Stimulated activated naive CD8-positive, alpha-beta T cell treated with anti-CD3 and anti-CD28 coated beads, Interleukin-15, Interleukin-2, amounts not matched to agents 100 ng/mL and 50 ng/mL, for 24 hours (primary cell): ENCODE data around the gene ATP6V1A.

Experiments used
- H3K27ac Mint-ChIP-seq: one replicate; pipeline ENCODE4 v1.8.0; 2021; ENCODE audit warnings: mild to moderate bottlenecking, mixed read lengths
- H3K27me3 Mint-ChIP-seq: one replicate; pipeline ENCODE4 v1.8.0; 2021; ENCODE audit warnings: mixed read lengths
- H3K36me3 Mint-ChIP-seq: one replicate; pipeline ENCODE4 v1.8.0; 2021; ENCODE audit warnings: low read depth, mixed read lengths
- H3K4me1 Mint-ChIP-seq: one replicate; pipeline ENCODE4 v1.8.0; 2021; ENCODE audit warnings: low read depth, mixed read lengths
- H3K4me3 Mint-ChIP-seq: one replicate; pipeline ENCODE4 v1.8.0; 2021; ENCODE audit warnings: mild to moderate bottlenecking, mixed read lengths
- H3K9me3 Mint-ChIP-seq: one replicate; pipeline ENCODE4 v1.8.0; 2021; ENCODE audit warnings: mixed read lengths

ATP6V1A gene

DNA sequence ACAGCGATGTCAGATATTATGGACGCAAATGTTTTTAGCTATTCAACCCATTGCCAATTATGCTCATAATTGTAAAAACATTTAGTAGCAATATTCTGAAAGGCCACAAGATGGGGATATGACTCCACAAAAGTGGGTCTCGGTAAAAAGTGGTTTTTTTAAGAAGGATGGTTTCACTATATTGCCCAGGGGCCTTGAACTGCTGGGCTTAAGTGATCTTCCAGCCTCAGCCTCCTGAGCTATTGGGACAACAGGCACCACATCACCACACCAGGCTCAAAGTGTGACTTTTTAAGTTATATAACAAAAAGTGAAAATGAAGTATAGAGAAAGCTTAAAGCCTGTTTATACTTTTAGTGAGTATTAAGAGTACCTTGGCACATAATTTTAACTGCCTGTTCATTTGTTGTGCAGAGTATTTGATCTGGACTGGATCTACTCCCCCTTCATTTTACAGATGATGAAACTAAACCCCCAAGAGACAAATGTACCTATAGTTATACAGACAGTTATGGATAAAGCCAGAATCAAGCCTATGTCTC lies 10.2 kb upstream of the ATP6V1A start:
- Mint-ChIP-seq H3K36me3 (peaks cover 40% of the 10 kb centered on the region), H3K9me3 (no peaks in the 10 kb centered on the region), H3K27me3 (no peaks in the 10 kb centered on the region), H3K4me3 (no peak overlapping the region), H3K4me1 (peaks cover 71% of the 10 kb centered on the region), H3K27ac (no peak overlapping the region)

DNA sequence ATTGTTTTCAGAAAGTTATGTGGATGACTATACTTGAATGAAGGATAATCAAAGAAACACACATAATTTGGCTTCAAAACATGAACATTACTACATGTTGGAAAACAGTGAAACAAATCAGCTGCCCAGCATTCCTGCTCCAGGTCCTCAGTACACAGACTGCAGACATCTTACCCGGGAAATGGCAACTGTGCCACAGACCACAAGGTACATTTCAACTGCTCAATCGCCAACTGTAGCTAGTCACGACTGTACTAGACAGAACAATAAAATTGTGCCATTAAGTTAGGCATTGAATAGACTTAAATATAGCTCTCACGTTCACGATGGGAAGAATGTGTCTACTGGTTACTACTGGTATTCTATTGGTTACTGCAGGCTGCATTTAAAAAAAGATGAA lies 5.7 kb upstream of the ATP6V1A start:
- Mint-ChIP-seq H3K36me3 (peaks cover 50% of the 10 kb centered on the region), H3K4me3 (peak overlapping the region; percentile 50), H3K4me1 (peaks cover 80% of the 10 kb centered on the region), H3K9me3 (no peaks in the 10 kb centered on the region), H3K27ac (peak overlapping the region; percentile 68), H3K27me3 (no peaks in the 10 kb centered on the region)

DNA sequence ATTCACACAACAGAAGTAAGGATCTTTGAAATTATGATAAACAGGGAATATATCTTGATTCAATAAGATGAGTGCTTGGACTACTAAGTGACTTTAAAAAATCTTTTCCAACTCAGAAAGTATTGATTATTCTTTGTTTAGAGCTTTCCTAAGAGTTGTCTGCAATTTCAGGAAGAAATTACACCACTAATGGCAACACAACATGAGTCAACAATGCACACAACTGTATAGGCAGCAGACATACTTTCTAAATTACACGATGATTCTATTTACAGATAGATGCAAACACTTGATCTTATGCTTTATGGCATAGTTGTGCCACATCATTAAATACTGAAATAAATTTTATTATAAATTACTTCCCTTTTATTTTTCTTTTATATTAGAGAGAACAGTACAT lies 5.2 kb upstream of the ATP6V1A start:
- Mint-ChIP-seq H3K9me3 (no peaks in the 10 kb centered on the region), H3K4me1 (peaks cover 79% of the 10 kb centered on the region), H3K27ac (peak overlapping the region; percentile 68), H3K4me3 (peak overlapping the region; percentile 99), H3K27me3 (no peaks in the 10 kb centered on the region), H3K36me3 (peaks cover 50% of the 10 kb centered on the region)

DNA sequence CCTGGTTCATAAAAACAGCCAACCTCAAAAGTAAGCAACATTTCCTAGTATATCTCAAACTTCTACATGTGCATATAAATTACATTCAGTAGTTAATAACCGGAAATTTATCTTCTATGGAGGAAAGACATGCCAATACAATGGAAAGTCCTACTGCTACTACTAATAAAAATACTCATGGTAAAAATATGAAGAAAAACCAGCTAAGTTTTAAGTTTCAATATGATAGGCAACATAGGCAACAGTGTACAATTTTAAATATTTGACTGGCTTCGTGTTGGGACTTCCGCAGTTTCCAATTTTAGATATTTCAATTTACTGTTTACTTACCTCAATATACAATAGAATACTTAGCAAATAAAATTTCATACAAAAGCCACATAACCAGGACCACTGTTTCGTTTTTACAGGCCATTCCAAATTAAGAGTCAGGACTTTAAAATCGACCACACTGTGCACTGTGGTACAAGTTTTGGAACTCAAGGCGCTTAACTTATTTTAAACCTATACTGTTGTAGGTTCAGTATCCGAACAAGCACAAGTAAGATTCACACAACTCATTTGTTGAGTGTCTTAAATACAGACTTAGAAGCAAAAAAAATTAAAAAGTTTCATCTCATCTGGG lies 3.7 kb upstream of the ATP6V1A start:
- peak overlapping the region; percentile 100 for H3K27ac Mint-ChIP-seq
- H3K27me3 Mint-ChIP-seq: no peaks in the 10 kb centered on the region
- H3K36me3 Mint-ChIP-seq: peaks cover 50% of the 10 kb centered on the region
- no peaks in the 10 kb centered on the region for H3K9me3 Mint-ChIP-seq
- H3K4me3 Mint-ChIP-seq: peak overlapping the region; percentile 99
- H3K4me1 Mint-ChIP-seq: peaks cover 75% of the 10 kb centered on the region

- Mint-ChIP-seq H3K27ac (peak overlapping the region; percentile 100), H3K27me3 (no peaks in the 10 kb centered on the region), H3K4me3 (peak overlapping the region; percentile 99), H3K36me3 (peaks cover 43% of the 10 kb centered on the region), H3K9me3 (no peaks in the 10 kb centered on the region), H3K4me1 (peaks cover 81% of the 10 kb centered on the region)
Measured at GRCh38 chr3:113744941-113745755, 1.7 kb upstream of the ATP6V1A start.

GRCh38 chr3:113745756-113746547 lies 883 bp upstream of the ATP6V1A start, which contains the start of gene NAA50:
Gene NAA50 (minus strand): TSS chr3:113746249. CDS start chr3:113745949, 300 bp downstream.
- Mint-ChIP-seq H3K4me3 (peak within 1 kb of the TSS; percentile 99), H3K36me3 (peaks cover 41% of the 10 kb centered on the region), H3K9me3 (no peaks in the 10 kb centered on the region), H3K4me1 (peaks cover 83% of the 10 kb centered on the region), H3K27ac (peak within 1 kb of the TSS; percentile 100), H3K27me3 (no peaks in the 10 kb centered on the region)

DNA sequence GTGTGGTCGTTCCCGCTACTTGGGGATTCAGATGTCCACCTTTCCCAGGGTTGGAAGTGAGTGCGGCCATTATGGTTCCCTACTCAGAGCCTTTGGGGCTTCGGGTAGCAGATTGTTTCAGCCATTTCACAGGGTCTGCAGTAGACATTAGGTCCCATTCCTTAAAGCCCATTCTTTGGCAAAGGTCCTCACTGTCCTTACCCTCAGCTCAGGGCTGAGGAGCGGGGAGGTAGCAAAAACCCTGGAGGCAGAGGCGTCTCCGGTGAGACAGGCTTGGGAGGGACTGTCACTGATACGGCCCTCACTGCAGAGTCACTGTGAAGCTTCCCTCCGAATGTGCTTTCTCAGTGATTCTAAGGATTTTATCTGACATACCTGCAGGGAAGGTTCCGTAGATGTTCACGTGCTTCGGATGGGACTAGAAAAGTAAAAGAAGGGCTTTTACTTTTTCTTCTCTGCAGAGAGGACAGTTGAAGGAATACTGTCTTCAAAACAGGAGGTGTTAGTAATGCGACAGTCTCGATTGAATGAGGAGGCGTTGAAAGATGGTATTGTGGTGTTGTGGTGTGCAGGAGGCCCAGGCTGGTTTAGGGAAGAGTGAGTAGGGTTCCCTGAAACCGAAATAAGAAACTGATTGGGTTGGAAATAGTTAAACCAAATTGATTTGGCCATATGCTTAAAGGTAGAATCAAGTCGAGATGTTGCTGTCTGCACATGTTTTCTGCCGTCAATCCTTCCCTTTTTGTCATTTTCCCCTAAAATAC lies 630 bp downstream of the ATP6V1A start:
- peaks cover 29% of the 10 kb centered on the region for H3K36me3 Mint-ChIP-seq
- no peaks in the 10 kb centered on the region for H3K27me3 Mint-ChIP-seq
- H3K27ac Mint-ChIP-seq: peak overlapping the region; percentile 100
- peaks cover 68% of the 10 kb centered on the region for H3K4me1 Mint-ChIP-seq
- H3K9me3 Mint-ChIP-seq: no peaks in the 10 kb centered on the region
- peak overlapping the region; percentile 99 for H3K4me3 Mint-ChIP-seq

- Mint-ChIP-seq H3K4me3 (no peak overlapping the region), H3K27me3 (no peaks in the 10 kb centered on the region), H3K27ac (no peak overlapping the region)
Measured at GRCh38 chr3:113751141-113751540, 4.3 kb downstream of the ATP6V1A start.

GRCh38 chr3:113753376-113753985 lies 6.6 kb downstream of the ATP6V1A start:
- Mint-ChIP-seq H3K27me3 (no peaks in the 10 kb centered on the region), H3K4me1 (peaks cover 43% of the 10 kb centered on the region), H3K4me3 (no peak overlapping the region), H3K9me3 (peaks cover 3% of the 10 kb centered on the region), H3K36me3 (peaks cover 16% of the 10 kb centered on the region), H3K27ac (peak overlapping the region; percentile 8)

More at GRCh38 chr3:113751141-113751540, 4.3 kb downstream of the ATP6V1A start:
- Mint-ChIP-seq H3K4me1 (peaks cover 58% of the 10 kb centered on the region), H3K36me3 (peaks cover 7% of the 10 kb centered on the region), H3K9me3 (no peaks in the 10 kb centered on the region)

DNA sequence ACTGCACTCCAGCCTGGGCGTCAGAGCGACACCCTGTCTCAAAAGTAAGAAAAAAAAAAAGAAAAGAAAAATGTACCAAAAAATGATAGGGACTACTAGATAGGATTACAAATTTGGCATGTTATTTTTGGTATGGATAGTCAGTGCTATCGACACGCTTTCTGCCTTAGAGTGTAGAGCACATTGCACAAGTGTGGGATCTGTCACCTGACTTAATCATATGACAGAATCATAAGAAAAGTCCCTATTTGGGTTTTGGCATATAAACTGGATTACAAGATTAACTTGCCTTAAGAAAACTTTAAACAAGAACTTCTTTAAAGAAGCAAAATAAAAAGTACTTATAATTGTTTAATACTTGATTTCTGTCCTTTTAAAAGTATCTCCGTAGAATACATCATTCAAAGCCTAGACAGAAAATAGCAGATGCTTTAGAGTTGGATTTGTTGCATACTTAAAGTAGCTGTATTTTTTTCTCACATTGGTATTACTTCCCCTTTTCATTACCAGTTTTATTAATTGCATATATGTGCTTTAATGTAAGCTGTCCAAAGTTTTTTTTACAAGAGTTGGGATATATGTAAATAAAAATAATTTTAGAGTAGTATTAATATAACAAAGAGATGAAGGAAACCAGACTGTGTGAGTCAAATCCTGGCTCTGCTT lies 7.8 kb downstream of the ATP6V1A start:
- Mint-ChIP-seq H3K27ac (no peak overlapping the region), H3K4me3 (no peak overlapping the region), H3K4me1 (peaks cover 38% of the 10 kb centered on the region), H3K36me3 (peaks cover 20% of the 10 kb centered on the region), H3K9me3 (peaks cover 7% of the 10 kb centered on the region), H3K27me3 (no peaks in the 10 kb centered on the region)

DNA sequence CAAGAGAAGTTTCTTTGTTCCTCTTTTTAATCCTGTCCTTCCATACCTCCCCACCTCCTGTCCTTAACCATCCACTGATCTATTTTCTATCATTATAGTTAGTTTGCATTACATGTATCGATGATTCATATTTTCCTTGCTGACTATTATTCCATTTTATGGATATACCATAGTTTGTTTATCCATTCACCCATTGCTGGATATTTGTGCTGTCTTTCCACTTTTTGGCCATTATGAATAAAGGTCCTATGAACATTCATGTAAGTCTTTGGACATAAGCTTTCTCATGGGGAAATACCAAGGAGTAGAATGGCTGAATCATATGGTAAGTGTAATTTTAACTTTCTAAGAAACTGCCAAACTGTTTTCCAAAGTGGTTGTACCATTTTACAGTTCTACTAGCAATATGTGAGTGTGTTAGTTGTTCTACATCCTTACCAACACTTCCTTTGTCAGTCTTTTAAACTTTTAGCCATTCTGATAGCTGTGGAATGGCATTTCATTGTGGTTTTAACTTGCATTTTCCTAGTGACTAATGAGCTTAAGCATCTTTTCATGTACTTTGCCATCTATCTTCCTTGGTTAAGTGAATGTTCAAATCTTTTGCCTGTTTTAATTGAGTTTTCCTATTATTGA lies 11.7 kb downstream of the ATP6V1A start:
- H3K9me3 Mint-ChIP-seq: peaks cover 7% of the 10 kb centered on the region
- H3K36me3 Mint-ChIP-seq: peaks cover 16% of the 10 kb centered on the region
- H3K4me3 Mint-ChIP-seq: no peak overlapping the region
- H3K27ac Mint-ChIP-seq: peak overlapping the region; percentile 16
- no peaks in the 10 kb centered on the region for H3K27me3 Mint-ChIP-seq
- H3K4me1 Mint-ChIP-seq: peaks cover 18% of the 10 kb centered on the region

DNA sequence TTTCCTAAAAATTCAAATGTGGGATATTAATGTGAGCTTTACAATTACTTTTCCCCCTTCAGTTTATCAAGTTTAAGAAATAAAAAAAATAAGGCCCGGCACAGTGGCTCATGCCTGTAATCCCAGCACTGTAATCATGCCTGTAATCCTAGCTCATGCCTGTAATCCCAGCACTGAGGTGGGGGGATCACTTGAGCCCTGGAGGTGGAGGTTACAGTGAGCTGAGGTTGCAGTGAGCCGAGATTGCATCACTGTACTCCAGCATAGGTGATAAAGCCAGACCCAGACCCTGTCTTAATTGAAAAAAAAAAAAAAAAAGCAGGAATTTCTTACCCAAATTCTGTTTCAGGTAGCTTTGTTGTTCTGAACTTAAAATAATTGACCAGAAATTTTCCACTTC lies 17.9 kb downstream of the ATP6V1A start:
- Mint-ChIP-seq H3K27ac (no peak overlapping the region), H3K36me3 (no peaks in the 10 kb centered on the region), H3K4me1 (peaks cover 4% of the 10 kb centered on the region), H3K4me3 (no peak overlapping the region), H3K9me3 (no peaks in the 10 kb centered on the region), H3K27me3 (no peaks in the 10 kb centered on the region)

GRCh38 chr3:113769551-113769950 lies 22.7 kb downstream of the ATP6V1A start:
- no peak overlapping the region for H3K4me3 Mint-ChIP-seq
- peaks cover 5% of the 10 kb centered on the region for H3K36me3 Mint-ChIP-seq
- peaks cover 4% of the 10 kb centered on the region for H3K4me1 Mint-ChIP-seq
- H3K27ac Mint-ChIP-seq: no peak overlapping the region
- no peaks in the 10 kb centered on the region for H3K9me3 Mint-ChIP-seq
- no peaks in the 10 kb centered on the region for H3K27me3 Mint-ChIP-seq
